Cardiac fibroblast (primary cell): ENCODE measurements around the gene ATF6.

Experiments
- DNase-seq, 2 donors: peaks; one replicate each; pipeline versions ENCODE4 v3.0.0 to v3.0.0-alpha.2; 2010; ENCODE audit warnings: low read depth in 2 of 2
- H3K4me3 ChIP-seq, 2 donors: replicated peaks in 1 of 2; 1 replicate in 1 of 2; 2 replicates in 1 of 2; pipeline ENCODE4 v1.5.1; 2011; ENCODE audit warnings: low read depth in 2 of 2, low read length in 2 of 2, mild to moderate bottlenecking in 2 of 2, moderate library complexity in 1 of 2
- TF ChIP-seq, protein P1 (sequence below): IDR thresholded peaks from one replicate; pipeline ENCODE4 v1.5.1; 2011; ENCODE audit warnings: low read depth, mild to moderate bottlenecking, low read length, inconsistent platforms

ATF6 gene

DNA sequence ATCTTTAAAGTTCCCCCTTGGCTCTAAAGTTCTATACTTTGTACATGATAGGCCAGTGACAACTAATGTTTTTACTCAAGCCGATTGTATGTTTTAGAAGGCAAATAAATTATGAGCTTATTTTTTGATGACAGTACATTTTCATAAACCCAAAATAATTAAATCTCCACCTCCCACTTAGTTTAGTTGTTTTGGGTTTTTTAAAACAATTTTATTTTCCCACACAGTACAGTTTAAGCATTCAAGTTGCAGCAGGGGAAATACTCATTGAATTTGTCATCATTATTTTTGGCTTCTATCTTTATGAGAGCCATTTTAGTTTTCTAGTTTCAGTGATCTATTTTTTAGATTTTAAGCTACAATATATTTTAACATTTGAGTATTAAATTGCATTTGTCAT, 163.9 kb downstream of the ATF6 start:
- no peak overlapping the region for H3K4me3 ChIP-seq
- TF ChIP-seq, protein P1, sequence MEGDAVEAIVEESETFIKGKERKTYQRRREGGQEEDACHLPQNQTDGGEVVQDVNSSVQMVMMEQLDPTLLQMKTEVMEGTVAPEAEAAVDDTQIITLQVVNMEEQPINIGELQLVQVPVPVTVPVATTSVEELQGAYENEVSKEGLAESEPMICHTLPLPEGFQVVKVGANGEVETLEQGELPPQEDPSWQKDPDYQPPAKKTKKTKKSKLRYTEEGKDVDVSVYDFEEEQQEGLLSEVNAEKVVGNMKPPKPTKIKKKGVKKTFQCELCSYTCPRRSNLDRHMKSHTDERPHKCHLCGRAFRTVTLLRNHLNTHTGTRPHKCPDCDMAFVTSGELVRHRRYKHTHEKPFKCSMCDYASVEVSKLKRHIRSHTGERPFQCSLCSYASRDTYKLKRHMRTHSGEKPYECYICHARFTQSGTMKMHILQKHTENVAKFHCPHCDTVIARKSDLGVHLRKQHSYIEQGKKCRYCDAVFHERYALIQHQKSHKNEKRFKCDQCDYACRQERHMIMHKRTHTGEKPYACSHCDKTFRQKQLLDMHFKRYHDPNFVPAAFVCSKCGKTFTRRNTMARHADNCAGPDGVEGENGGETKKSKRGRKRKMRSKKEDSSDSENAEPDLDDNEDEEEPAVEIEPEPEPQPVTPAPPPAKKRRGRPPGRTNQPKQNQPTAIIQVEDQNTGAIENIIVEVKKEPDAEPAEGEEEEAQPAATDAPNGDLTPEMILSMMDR, result no peak
- DNase-seq, result peak; percentile 40 to 71

DNA sequence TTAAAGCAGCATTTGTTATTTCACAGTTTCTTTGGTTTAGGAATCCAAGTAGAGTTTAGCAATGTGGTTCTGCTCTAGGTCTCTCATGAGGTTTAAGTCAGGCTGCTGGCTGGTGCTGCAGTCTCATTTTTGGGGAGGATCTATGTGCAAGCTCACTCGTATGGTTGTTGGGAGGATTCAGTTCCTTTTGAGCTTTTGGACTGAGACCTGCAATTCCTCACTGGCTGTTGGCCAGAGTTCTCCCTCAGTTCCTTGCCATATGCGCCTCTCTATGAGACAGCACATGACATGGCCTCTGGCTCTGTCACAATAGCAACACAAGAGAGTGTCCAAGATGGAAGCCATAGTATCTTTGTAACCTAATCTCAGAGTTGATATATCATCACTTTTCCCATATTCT, 166.5 kb downstream of the ATF6 start:
- H3K4me3 ChIP-seq, result no peak overlapping the region
- TF ChIP-seq, protein P1, result no peak
- DNase-seq, result peak in 1 of 2 donors; percentile 33

DNA sequence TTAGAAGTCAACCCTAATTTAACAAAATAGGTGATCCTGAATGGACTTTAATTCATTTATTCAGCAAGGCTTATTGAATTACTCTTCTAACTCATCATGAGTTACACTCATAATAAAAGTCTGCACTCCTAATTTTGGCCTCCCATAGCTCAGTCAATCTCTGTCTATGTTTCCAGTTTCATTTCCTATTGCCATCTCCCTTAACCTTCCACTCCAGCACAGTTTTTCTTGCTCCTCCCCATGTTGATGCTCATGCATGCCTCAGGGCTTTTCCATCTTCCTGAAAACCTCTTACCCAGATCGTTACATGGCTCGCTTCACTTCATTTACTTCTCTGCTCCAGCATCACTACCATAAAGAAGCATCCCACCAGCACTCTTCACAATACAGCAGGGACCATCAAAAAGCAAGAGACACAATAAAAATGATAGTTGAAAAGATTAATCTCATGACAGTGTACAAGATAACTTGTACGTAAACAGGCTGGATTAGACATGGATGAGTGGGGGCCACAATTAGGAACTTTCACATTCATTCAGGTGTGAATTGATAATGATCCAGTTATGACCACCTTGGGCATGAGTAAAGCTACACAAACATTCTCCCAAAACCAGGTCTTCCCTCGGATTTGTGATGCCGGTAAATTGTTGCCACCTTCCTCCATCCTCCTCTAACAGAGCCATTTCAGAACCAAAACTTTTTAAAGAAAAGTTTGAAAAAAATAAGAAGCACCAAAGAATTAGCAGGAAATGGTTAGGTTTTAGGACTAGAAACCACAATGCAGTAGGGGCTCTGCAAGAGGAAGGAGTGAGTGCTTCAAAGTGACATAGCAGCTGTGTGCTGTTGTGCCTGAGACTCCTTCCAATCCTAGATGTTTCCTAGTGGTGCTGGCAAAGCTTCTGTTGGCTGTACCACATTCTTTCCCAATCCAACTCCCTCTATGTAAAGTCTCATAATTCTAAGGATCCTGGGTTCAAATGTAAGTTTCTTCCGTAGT, 167.8 kb downstream of the ATF6 start:
- no peak overlapping the region for H3K4me3 ChIP-seq
- DNase-seq, result peak in 1 of 2 donors; percentile 11
- TF ChIP-seq, protein P1, result no peak

DNA sequence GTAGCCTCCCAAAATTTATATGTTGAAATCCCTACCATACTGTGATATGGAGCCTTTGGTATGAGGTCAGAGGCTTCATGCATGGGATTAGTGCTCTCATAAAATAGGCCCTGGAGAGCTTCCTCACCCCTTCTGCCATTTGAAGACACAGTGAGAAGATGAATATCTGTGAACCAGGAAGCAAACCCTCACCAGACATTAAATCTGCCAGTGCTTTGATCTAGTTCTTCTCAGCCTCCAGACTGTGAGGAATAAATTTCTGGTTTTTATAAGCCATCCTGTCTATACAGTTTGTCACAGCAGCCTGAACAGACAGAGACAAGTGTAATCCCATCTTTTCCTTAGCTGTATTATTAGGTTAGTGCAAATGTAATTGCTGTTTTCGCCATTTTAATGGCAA, 169.1 kb downstream of the ATF6 start:
- no peak for DNase-seq
- TF ChIP-seq, protein P1, result no peak

DNA sequence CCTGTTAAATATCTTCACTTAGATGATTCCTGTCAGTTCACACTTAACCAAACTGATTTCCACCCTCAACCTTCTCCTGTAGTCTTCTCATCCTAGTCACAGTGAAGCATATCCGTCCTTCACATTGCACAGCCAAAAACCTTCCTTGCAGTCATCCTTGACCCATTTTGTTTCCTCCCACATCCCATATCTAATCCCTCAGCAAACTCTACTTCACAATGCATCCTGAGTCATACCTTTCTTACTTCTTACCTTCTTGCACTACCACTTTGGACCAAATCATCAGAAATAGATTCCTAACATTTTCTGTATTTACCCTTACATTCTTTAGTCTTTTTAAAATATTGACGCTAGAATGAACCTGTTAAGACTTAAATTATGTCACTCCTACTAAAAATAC, 170.7 kb downstream of the ATF6 start:
- TF ChIP-seq, protein P1, result no peak
- no peak for DNase-seq
- no peak overlapping the region for H3K4me3 ChIP-seq

More for the DNA sequence above, 169.1 kb downstream of the ATF6 start:
- no peak overlapping the region for H3K4me3 ChIP-seq

DNA sequence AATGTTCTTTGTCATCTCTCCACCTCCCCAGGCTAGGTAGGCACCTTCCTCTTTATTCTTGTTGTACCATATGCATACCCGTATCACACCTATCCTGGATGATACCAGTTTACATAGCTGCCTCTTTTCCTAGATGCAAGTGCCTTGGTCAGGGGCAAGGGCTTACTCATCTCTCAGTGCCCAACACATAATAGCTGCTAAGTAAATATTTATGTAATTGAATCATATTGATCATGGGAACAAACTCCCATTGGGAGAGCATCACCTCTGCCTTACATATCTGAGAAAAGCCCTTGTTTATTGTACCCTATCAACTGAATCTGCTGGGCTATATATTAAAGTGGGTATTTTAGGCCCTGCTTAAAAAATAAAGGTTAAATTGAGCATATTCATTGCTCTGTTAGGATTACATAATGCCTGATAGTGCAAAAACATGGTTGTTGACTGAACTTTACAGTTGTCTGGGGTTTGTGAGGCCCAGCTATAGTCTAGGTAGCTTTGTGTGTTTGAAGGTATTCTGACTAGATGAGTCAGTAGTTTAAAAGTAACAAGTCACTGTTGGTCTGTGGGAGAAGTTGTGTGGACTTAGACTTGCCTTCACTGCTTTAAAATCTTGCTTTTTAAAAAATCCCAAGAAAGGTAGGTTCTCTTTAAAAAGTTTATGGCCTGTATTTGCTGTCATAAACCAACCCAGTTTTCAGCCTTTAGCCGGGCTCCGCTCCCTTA, 174.9 kb downstream of the ATF6 start:
- H3K4me3 ChIP-seq, result no peak overlapping the region
- TF ChIP-seq, protein P1, result no peak
- DNase-seq, result peak in 1 of 2 donors; percentile 25
